Psoas muscle (tissue), 8 donors: Measurements from ENCODE around the gene SULF2. TPM values are rescaled to one million over a fixed set of nuclear protein-coding genes. Genes with fewer than 3 reads are reported as not detected.
A peak's percentile ranks its signal among the peaks of the same experiment; 100 is the strongest.
"Not testable (repeated sequence)": the region's sequence is repeated elsewhere in the genome, so short reads cannot be mapped to it uniquely, and the experiment has no call there.

ENCODE experiments used
- ATAC-seq, 4 donors: fragments of 200-7000 bp; cut with Tn5 transposase; one replicate each; pipeline ENCODE4 v1.9.1; 2020; ENCODE audit warnings: moderate library complexity in 3 of 4, mild to moderate bottlenecking in 2 of 4
- DNase-seq, 2 donors: peaks; one replicate each; pipeline ENCODE4 v3.0.0-alpha.2; 2020
- H3K27ac ChIP-seq: fragments of 200-600 bp; one replicate; pipeline ENCODE4 v1.8.0; 2022
- H3K27me3 ChIP-seq, 3 donors: fragments of 200-600 bp in 1 of 3; one replicate each; pipeline versions ENCODE4 v1.6.1 to v1.8.0; 2013 to 2022; ENCODE audit warnings: low read length in 2 of 3, mild to moderate bottlenecking in 2 of 3, moderate library complexity in 1 of 3; ENCODE audit not compliant: insufficient read depth in 3 of 3
- H3K36me3 ChIP-seq, 2 donors: fragments of 200-600 bp in 1 of 2; one replicate each; pipeline versions ENCODE4 v1.6.1 to v1.8.0; 2013 to 2022; ENCODE audit warnings: low read depth in 1 of 2, mild to moderate bottlenecking in 1 of 2, moderate library complexity in 1 of 2; ENCODE audit not compliant: insufficient read depth in 1 of 2
- H3K4me1 ChIP-seq: fragments of 200-600 bp; one replicate; pipeline ENCODE4 v1.8.0; 2022
- H3K4me3 ChIP-seq: fragments of 200-600 bp; one replicate; pipeline ENCODE4 v1.8.0; 2022; ENCODE audit warnings: mild to moderate bottlenecking
- H3K9me3 ChIP-seq: fragments of 200-600 bp; one replicate; pipeline ENCODE4 v1.8.0; 2022
- CTCF ChIP-seq: fragments of 200-600 bp; IDR thresholded peaks from one replicate; pipeline ENCODE4 v1.8.0; 2022; ENCODE audit warnings: antibody characterized with exemption
- WGBS, 3 donors: extraction: QIAGEN DNeasy Blood & Tissue Kit; methylation state at CpG; one replicate each; pipeline versions ENCODE4 v1.1.6 to v1.1.7; 2013; 5-methylcytosine and 5-hydroxymethylcytosine counted together
- intact Hi-C, 2 donors: fragments of 100-400 bp; cut with DNase I; formaldehyde crosslinking; loops; one replicate each; pipeline versions ENCODE4 v1.11.0 to v1.14.2; 2022
- long read RNA-seq, 2 donors: library from polyadenylated mRNA; unstranded; transcript quantifications; one replicate each; pipeline ENCODE4 v2.0.0, GENCODE V29; 2021
- polyA plus RNA-seq, 3 donors: library from polyadenylated mRNA; stranded (reverse); fragments of 200-250 nt; gene quantifications; one replicate each; pipeline ENCODE4 v1.2.3, GENCODE V29; 2013
- total RNA-seq, 4 donors: library from RNA; stranded (reverse); fragmentation: NEBNext Ultra II Directional in 2 of 4; extraction: Animal tissue kit (Norgen Biotek cat#: 25700) in 2 of 4; gene quantifications; one replicate each; pipeline versions ENCODE4 v1.2.1 to v1.2.4, GENCODE V29; 2021 to 2023
- donor health status: healthy with polysubstance abuse.
- donor health status: DM: no; HTN: no; CAD: no; lungs with moderate emphysema.
- donor health status: Bipolar disorder and iron deficiency.
- donor health status: healthy.
- donor health status: DM: yes; HTN: yes; CAD: no.
- donor health status: DM: no; HTN: no; CAD: no.
- donor health status: DM: no; HTN: no; CAD: no.
- donor health status: DM: yes; HTN: yes; CAD: no.

SULF2 gene
- total RNA-seq (10 to 100 TPM; 11.6 to 23.3 (median 17.6) TPM), polyA plus RNA-seq (10 to 100 TPM in 1 of 3 donors, 1 to 10 TPM in 2; 5.3 to 10.5 (median 8.8) TPM)
- long read RNA-seq, donor 1, full-length matches to known transcripts = 1 of 16 reads
- long read RNA-seq, donor 1, partial matches to known transcripts = 7 of 16 reads
- long read RNA-seq, donor 1, other reads (novel, unspliced or antisense) = 8 of 16 reads
- long read RNA-seq, donor 2, full-length matches to known transcripts = 4 of 27 reads
- long read RNA-seq, donor 2, partial matches to known transcripts = 3 of 27 reads
- long read RNA-seq, donor 2, other reads (novel, unspliced or antisense) = 20 of 27 reads

- Histone ChIP-seq H3K27ac (peak within 1 kb of the TSS; percentile 60), H3K36me3 (no peaks in the 10 kb centered on the region), H3K27me3 (peaks cover 0 to 55% (median 14%) of the 10 kb centered on the region in 3 donors), H3K4me1 (peaks cover 4% of the 10 kb centered on the region), H3K4me3 (peak within 1 kb of the TSS; percentile 64), H3K9me3 (no peaks in the 10 kb centered on the region)
- DNase-seq = peak; percentile 47 to 61
- ATAC-seq = peak in 1 of 4 donors; percentile 9
- intact Hi-C loops = loop anchor here (5.0 kb wide), 1 partner anchor 837 kb away; no protein-coding TSS in a partner anchor
- WGBS, 3 donors = 0 to 2% (median 1%) methylated on average over 11 to 81 of the region's 82 CpGs
- TF ChIP-seq CTCF = no peak
Measured at GRCh38 chr20:47785311-47785853, at the start of gene SULF2. Gene SULF2, minus strand, starts transcription at chr20:47785481. Its CDS starts 28,118 bp downstream, at chr20:47757363.

GRCh38 chr20:47831675-47832074 is 46.4 kb upstream of the SULF2 start:
- DNase-seq, H3K4me3 ChIP-seq, intact Hi-C loops, H3K9me3 ChIP-seq, H3K4me1 ChIP-seq, ATAC-seq, H3K36me3 ChIP-seq, H3K27ac ChIP-seq, H3K27me3 ChIP-seq: not testable (repeated sequence)
- WGBS, 3 donors = no CpG with 5 or more reads among the region's 7 CpGs

GRCh38 chr20:47826716-47827115 is 41.4 kb upstream of the SULF2 start:
- H3K4me1 ChIP-seq, intact Hi-C loops, DNase-seq, H3K9me3 ChIP-seq, H3K27me3 ChIP-seq, H3K4me3 ChIP-seq, H3K36me3 ChIP-seq, ATAC-seq, H3K27ac ChIP-seq: not testable (repeated sequence)
- 65 to 73% (median 70%) methylated on average over 8 of the region's 8 CpGs for WGBS, 3 donors

GRCh38 chr20:47826006-47826405 is 40.7 kb upstream of the SULF2 start:
- ATAC-seq, H3K36me3 ChIP-seq, DNase-seq, H3K4me3 ChIP-seq, H3K27me3 ChIP-seq, intact Hi-C loops, H3K4me1 ChIP-seq, H3K27ac ChIP-seq, H3K9me3 ChIP-seq: not testable (repeated sequence)
- 63 to 76% (median 70%) methylated on average over 8 to 16 of the region's 18 CpGs for WGBS, 3 donors

- WGBS, 3 donors = 72 to 86% (median 83%) methylated on average over 12 of the region's 12 CpGs
- DNase-seq (no peak), ATAC-seq (no peak)
- intact Hi-C loops = no loop called here
- Histone ChIP-seq H3K27ac (no peak overlapping the region), H3K9me3 (no peaks in the 10 kb centered on the region), H3K27me3 (no peaks in the 10 kb centered on the region), H3K4me3 (no peak overlapping the region), H3K4me1 (no peaks in the 10 kb centered on the region), H3K36me3 (no peaks in the 10 kb centered on the region)
- no peak for TF ChIP-seq CTCF
Measured at GRCh38 chr20:47825011-47825762, 39.9 kb upstream of the SULF2 start.

GRCh38 chr20:47823941-47824340 is 38.7 kb upstream of the SULF2 start:
- 87 to 89% (median 88%) methylated on average over 12 of the region's 12 CpGs for whole genome bisulfite sequencing, 3 donors
- ATAC-seq, H3K9me3 ChIP-seq, H3K27me3 ChIP-seq, H3K4me1 ChIP-seq, H3K36me3 ChIP-seq, H3K4me3 ChIP-seq, DNase-seq, intact Hi-C loops, H3K27ac ChIP-seq: not testable (repeated sequence)
